GM21786 (cell line): ENCODE measurements around the gene AGER.
A peak's percentile ranks its signal among the peaks of the same experiment; 100 is the strongest.
"Not testable (repeated sequence)": the region's sequence is repeated elsewhere in the genome, so short reads cannot be mapped to it uniquely, and the experiment has no call there.

Source experiments
- ATAC-seq: cut with Tn5 transposase; IDR thresholded peaks from one replicate; pipeline ENCODE4 v1.9.1; 2021; ENCODE audit not compliant: unreplicated experiment

The AGER gene

DNA sequence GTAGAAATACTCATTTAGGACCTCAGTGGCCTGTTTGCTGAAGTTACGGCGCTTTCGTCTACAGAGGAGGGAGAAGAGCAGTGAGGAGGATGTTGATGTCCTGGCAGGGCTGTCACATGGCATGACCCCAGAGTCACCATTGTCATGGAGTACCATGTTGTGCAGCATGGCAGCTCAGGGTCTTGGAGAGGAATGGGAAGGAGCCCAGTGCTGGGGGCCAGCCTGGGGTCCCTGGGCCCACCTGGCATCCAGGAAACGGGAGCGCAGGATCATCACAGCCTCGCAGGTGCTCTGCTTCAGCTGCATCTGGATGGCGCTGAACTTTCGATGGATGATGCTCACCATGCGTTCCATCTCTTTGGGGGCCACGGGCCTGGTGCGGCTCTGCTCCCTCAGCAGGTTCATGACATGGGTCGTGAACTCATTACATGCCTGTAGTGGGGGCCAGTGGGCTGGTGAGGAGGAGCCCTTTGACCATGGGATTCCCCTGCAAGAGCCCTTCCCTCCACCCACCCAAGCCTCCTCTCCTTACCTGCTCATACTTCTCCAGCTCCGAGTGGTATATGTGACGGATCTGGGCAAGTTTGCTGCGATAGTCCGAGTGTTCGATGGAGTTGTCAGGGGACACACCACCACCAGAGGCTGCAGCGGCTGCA lies 3.8 kb upstream of the AGER start:
- ATAC-seq: not testable (repeated sequence)

GRCh38 chr6:32187009-32187709 lies 3.1 kb upstream of the AGER start:
- ATAC-seq: no peak

DNA sequence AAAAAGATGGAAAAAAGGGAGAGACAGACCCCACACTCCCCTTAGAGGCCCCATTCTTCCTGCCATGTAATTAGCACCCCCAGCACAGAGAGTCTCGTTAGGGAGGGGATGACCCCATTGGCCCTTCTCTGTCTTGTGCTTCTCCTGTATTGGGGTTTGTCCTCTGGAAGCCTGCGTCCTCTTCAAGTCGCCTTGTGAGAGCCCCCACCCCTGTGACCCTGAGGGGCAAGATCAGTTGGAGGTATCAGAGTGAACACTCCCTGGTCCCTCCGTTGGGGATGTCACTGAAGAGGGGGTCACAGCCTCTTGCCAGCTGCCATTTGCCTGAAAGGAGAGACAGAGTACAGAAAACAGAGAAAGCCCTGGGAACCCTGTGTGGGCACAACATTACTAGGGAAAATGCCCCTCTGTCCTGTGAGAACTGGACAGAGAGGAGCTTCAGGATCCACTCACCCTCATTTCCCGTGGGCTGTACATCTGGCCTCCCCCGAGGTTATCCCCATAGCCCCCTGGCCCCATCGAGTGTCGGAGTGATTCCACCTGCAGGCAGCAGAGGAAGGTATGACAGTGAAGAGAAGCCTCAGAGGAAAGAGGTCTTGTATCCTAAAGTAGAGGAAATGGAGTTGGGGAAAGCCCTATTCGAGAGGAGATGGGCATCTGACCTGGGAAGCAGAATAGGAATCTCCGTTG lies 2.2 kb upstream of the AGER start:
- not testable (repeated sequence) for ATAC-seq

DNA sequence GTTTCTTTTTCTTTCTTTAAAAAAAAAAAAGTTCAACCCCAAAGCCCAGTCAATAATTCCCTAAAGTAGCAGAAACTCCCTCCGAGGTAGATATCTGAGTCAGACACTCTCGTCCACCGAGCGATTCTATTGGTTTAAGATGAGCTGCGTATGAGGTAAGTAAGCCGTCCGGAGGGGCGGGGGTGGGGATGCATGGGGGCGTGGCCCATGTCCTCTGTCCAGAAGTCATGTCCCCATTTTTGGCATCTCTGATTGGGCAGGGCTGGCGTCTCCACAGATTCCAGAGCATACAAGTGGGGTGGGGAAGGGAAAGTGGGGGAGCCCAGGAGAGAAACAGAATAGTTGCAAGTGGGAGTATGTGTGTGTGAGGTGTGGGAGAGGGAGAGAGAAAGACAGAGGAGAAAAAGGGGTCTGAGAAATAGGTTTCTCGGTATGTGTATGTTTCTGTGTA lies 1.7 kb upstream of the AGER start:
- ATAC-seq: not testable (repeated sequence)

DNA sequence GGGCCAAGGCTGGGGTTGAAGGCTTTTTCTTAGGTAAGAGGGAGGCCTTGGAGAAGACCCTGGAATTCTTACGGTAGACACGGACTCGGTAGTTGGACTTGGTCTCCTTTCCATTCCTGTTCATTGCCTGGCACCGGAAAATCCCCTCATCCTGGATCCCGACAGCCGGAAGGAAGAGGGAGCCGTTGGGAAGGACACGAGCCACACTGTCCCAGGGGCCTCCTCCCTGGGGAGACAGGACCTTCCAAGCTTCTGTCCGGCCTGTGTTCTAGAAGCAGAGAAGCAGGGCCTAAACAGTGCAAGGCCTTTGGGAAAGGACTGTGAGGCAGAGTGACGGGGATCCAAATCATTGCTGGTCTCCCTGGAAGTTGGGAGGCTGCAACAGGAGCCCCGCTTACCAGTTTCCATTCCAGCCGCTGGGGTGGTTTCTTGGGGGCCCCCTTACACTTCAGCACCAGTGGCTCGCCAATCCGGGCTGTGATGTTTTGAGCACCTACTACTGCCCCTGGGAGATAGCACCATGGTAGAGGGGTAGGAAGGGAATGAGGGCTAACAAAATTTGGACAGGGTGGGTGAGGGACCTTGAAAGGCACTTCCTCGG lies 470 bp downstream of the AGER start:
- no peak for ATAC-seq

GRCh38 chr6:32183030-32183429 lies 1.0 kb downstream of the AGER start:
- ATAC-seq: no peak

- ATAC-seq: no peak
Measured at GRCh38 chr6:32182555-32182981, 1.5 kb downstream of the AGER start.

- ATAC-seq: no peak
Measured at GRCh38 chr6:32181915-32182529, 2.0 kb downstream of the AGER start.

DNA sequence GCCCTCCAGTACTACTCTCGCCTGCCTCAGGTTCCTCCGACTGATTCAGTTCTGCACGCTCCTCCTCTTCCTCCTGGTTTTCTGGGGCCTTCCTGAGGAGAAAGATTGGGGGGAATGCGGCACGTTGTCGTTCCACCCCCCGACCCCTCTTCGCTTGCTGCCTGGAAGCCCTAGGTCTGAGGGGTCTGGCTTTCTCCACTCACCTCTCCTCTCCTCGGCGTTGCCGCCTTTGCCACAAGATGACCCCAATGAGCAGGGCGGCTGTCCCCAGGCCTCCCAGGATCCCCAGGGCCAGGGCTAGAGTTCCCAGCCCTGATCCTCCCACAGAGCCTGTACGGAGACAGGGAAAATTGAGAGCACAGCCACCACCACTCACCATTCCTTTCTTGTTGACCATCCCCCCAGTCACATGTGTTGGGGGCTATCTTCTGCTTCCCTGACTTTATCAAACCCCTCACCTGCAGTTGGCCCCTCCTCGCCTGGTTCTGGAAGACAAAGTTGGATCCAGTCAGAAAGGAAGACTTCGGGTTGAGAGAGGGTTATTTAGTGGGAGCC lies 2.8 kb downstream of the AGER start:
- ATAC-seq: no peak

- no peak for ATAC-seq
Measured at GRCh38 chr6:32179766-32180405, 4.2 kb downstream of the AGER start.

DNA sequence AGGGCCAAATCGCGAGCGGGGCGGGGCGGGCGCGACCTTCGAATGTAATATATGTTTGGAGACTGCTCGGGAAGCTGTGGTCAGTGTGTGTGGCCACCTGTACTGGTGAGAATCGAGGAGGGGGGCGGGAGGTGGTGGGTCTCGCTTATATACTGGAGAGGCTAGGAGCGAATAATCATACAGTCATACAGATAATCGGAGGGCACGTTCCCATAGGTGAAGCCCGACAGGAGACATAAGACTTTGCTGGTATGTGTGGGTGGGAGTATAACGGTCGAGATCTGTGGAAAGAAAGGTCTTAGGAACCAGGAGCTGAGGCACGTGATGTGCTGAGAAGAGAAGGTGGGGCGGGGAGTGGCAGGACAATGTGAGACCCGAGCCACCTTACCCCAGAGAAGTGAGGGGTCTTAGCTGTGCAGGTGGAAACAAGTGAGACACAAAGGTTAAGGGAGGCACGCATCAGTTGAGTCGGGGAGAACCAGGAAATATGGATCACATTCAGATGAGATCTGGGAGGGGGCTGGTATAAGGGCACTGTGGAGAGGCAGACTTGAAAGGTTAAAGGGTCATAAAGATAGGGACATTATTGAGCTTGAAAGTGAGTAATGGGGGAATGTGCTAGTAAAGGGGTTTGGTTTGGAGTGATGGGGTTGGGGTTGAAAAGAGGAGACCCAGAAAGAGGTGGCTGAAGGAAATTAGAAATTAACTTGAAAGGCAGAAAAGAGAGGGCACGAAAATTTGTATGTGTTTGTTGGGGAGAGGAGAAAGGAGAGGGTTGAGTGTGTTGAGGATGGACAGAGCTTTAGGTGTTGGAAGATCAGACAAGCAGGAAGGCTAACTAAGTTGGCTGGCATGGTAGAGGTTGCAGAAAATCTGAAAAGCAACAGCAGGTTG lies 5.3 kb downstream of the AGER start:
- no peak for ATAC-seq

DNA sequence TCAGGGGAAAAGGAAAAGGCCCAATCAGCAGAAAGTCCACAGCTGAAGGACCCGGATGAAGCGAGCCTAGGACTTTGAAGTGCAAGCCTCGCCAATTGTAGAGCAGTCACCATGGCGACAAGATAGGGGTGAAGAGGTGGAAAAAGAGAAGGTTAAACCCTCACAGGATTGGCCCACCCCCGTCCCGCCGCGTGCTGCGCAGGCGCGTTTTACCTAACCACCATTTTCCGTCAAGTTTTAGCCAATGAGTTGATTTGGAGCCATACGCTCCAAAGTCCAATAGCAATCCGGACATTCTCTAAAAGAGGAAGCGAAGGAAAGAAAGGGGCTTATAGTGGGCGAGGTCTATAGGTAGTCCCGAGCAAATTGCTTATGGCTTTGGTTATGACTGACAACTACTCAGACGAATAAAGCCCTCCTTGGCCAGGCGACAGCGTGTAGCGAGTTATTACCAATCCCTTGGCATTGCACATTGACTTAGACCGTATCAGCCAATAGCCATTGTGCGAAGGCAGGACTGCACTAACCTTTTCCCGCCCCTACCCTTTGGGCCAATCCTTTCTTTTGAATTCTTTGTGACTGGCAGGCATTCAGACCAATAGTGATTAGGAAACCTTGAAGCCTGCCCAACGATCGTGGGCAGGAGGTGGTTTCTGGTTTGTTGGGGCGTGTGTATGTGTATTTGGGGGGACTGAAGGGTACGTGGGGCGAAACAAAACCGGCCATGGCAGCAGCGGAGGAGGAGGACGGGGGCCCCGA lies 6.1 kb downstream of the AGER start, which contains the start of gene RNF5:
Gene RNF5, plus strand, starts transcription at position 618 of the 759 bp plus-strand sequence. Its CDS starts 107 bp downstream, at position 725.
- ATAC-seq: peak; percentile 86

DNA sequence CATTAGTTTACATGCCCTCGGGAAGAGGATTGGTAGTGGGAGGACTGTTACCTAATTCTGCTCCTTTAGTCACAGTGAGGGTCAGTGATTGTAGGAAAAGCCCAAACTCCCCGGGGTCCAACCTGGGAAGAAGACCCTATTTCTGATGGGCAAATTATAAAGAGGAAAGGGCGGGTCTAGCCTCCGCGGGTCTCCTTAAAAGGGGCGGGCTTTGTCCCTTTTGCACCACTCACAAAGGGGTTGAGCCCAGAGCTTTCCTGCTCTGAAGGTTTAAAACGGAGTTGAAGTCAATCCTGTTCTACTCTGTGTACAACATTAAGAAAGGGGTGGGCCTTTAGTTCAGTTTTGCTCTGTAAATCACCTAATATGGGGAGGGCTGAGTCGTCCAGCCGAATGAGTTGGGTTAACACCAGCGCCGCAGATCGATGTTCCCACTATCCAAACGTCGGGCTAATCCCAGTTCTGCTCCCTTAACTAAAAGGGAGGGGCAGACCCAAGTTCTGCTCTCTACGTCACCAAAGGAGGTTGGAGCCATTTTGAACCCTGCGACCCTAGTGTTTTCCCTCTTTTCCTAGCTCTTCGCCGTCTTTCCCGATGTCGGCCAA lies 6.8 kb downstream of the AGER start:
- ATAC-seq: no peak

- no peak for ATAC-seq
Measured at GRCh38 chr6:32176476-32177182, 7.4 kb downstream of the AGER start.

DNA sequence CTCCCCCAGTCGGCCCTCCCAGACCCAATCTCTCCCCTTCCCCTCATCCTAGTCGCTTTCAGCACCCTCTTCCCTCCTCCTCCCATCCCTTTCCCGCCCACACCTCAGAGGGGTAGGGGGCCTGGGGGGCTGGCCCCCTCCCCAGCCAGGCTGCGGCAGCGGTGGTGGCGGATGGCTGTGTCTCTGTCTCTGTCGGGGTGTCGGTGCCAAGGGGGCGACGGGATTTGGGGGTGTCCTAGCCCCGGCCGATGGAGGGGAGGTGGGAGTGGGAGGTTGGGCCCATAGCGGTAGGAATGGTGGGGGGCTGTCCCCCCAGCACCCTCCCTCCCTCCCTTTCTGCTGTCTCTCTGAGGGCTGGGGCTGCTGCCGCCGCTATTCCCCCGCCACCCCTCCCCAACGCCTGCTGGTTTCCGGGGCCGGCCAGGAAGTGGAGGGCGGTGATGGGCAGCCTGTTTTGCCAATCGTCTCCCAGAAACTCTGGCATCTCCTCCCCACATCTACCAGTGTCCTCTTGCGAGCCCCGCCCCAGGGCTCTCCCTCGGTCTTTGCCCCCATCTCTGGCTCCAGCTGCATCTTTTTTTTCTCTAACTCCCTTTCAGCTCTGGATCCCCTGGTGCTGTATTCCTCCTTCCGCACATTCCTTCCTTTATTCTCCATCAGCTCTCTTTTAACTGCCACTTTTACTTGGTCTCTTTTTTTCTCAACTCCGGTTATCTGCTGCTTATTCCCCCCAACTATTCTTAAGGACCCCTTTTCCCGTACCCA lies 8.2 kb downstream of the AGER start, which contains the start of gene AGPAT1:
Gene AGPAT1, minus strand, starts transcription at position 374 of the 765 bp plus-strand sequence. CDS start 4,588 bp downstream, outside the sequence.
- ATAC-seq: peak; percentile 41

DNA sequence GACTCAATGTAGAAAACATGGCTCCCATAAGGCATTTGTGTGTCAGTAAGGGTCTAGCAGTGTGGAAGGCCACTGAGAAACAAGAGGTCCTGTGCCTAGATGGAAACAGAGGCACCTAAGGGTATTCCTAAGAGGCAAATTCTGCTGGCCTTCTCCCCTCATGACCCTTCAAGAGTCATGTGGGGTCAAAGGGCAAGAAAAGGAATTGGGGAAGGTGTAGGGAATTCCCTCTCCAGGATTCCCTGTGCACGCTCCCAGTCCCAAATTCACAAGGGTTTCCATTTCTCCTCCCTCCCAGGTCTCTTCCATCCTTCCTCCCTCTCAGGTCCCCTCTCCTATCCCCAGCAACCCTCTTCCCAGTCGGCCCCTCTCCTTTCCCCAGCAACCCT lies 8.7 kb downstream of the AGER start:
- no peak for ATAC-seq

- ATAC-seq: no peak
Measured at GRCh38 chr6:32174416-32174815, 9.6 kb downstream of the AGER start.
